CD14-positive monocyte (primary cell): ENCODE measurements around the gene TINAGL1. TPM values are rescaled to one million over a fixed set of nuclear protein-coding genes. Genes with fewer than 3 reads are reported as not detected.

Experiments
- DNase-seq, 3 donors: peaks; one replicate each; pipeline ENCODE4 v3.0.0-alpha.2; 2011 to 2022
- H2AFZ ChIP-seq: 2 replicates; pipeline ENCODE4 v1.6.0; 2012; ENCODE audit warnings: mild to moderate bottlenecking, low read depth, low read length, inconsistent platforms; ENCODE audit not compliant: insufficient read depth, poor library complexity, severe bottlenecking
- H3K27ac ChIP-seq, 2 donors: 1 replicate in 1 of 2; 2 replicates in 1 of 2; pipeline ENCODE4 v1.5.1; 2012 to 2013; ENCODE audit warnings: low read length in 2 of 2, control low read depth in 1 of 2, inconsistent platforms in 1 of 2, low read depth in 1 of 2, mild to moderate bottlenecking in 1 of 2
- H3K27me3 ChIP-seq, 2 donors: one replicate each; pipeline versions ENCODE4 v1.6.0 to v1.6.1; 2011 to 2013; ENCODE audit warnings: low read length in 2 of 2; ENCODE audit not compliant: control insufficient read depth in 2 of 2, insufficient read depth in 2 of 2
- H3K36me3 ChIP-seq, 2 donors: replicated peaks in 1 of 2; 1 replicate in 1 of 2; 2 replicates in 1 of 2; pipeline versions ENCODE4 v1.5.1 to v1.6.1; 2012 to 2013; ENCODE audit warnings: low read length in 2 of 2, control low read depth in 1 of 2, inconsistent platforms in 1 of 2, mild to moderate bottlenecking in 1 of 2; ENCODE audit not compliant: insufficient read depth in 2 of 2, control insufficient read depth in 1 of 2
- H3K4me1 ChIP-seq, 2 donors: 1 replicate in 1 of 2; 2 replicates in 1 of 2; pipeline versions ENCODE4 v1.5.1 to v1.6.1; 2012 to 2013; ENCODE audit warnings: low read length in 2 of 2, control low read depth in 1 of 2, inconsistent platforms in 1 of 2, mild to moderate bottlenecking in 1 of 2, moderate library complexity in 1 of 2; ENCODE audit not compliant: insufficient read depth in 2 of 2, control insufficient read depth in 1 of 2
- H3K4me2 ChIP-seq: replicated peaks from 2 replicates; pipeline ENCODE3; 2012; ENCODE audit warnings: low read length, moderate library complexity, mild to moderate bottlenecking; ENCODE audit not compliant: poor library complexity, severe bottlenecking; ENCODE audit errors: extremely low read depth
- H3K4me3 ChIP-seq, 3 experiments: fragments of 200-600 bp in 1 of 3; sonication (generic) in 1 of 3; replicated peaks in 1 of 3; 1 replicate in 2 of 3; 2 replicates in 1 of 3; pipeline ENCODE4 v1.5.1; 2011 to 2013; ENCODE audit warnings: low read length in 3 of 3, mild to moderate bottlenecking in 3 of 3, control low read depth in 2 of 3, low read depth in 2 of 3, inconsistent platforms in 1 of 3, moderate library complexity in 1 of 3
- H3K79me2 ChIP-seq: 2 replicates; pipeline ENCODE4 v1.6.0; 2012; ENCODE audit warnings: mild to moderate bottlenecking, control low read depth, inconsistent platforms, low read length, moderate library complexity; ENCODE audit not compliant: insufficient read depth
- H3K9ac ChIP-seq: 2 replicates; pipeline ENCODE4 v1.6.0; 2017; ENCODE audit warnings: low read length, mild to moderate bottlenecking; ENCODE audit not compliant: insufficient read depth, poor library complexity, severe bottlenecking
- H3K9me3 ChIP-seq, 2 donors: replicated peaks in 1 of 2; 1 replicate in 1 of 2; 2 replicates in 1 of 2; pipeline versions ENCODE4 v1.5.1 to v1.6.1; 2012 to 2013; ENCODE audit warnings: low read length in 2 of 2, control low read depth in 1 of 2; ENCODE audit not compliant: control insufficient read depth in 1 of 2, insufficient read depth in 1 of 2
- H4K20me1 ChIP-seq: 2 replicates; pipeline ENCODE4 v1.6.0; 2012; ENCODE audit warnings: mild to moderate bottlenecking, low read length, control low read depth, moderate library complexity; ENCODE audit not compliant: insufficient read depth
- H3K27ac Mint-ChIP-seq, 7 donors: one replicate each; pipeline ENCODE4 v1.8.0; 2020; ENCODE audit warnings: mild to moderate bottlenecking in 7 of 7, mixed read lengths in 7 of 7, moderate library complexity in 6 of 7, inconsistent platforms in 2 of 7
- H3K27me3 Mint-ChIP-seq, 3 donors: one replicate each; pipeline ENCODE4 v1.8.0; 2021 to 2022; ENCODE audit warnings: low read depth in 3 of 3, mild to moderate bottlenecking in 3 of 3, mixed read lengths in 3 of 3, moderate library complexity in 3 of 3, inconsistent platforms in 1 of 3
- H3K36me3 Mint-ChIP-seq, 2 donors: one replicate each; pipeline ENCODE4 v1.8.0; 2020; ENCODE audit warnings: mixed read lengths in 2 of 2, inconsistent platforms in 1 of 2, mild to moderate bottlenecking in 1 of 2
- H3K4me1 Mint-ChIP-seq: one replicate; pipeline ENCODE4 v1.8.0; 2020; ENCODE audit warnings: mild to moderate bottlenecking, mixed read lengths
- H3K4me3 Mint-ChIP-seq, 2 donors: one replicate each; pipeline ENCODE4 v1.8.0; 2020; ENCODE audit warnings: mild to moderate bottlenecking in 2 of 2, mixed read lengths in 2 of 2, moderate library complexity in 1 of 2
- H3K9me3 Mint-ChIP-seq, 7 donors: one replicate each; pipeline ENCODE4 v1.8.0; 2020 to 2022; ENCODE audit warnings: mixed read lengths in 7 of 7, mild to moderate bottlenecking in 6 of 7, moderate library complexity in 6 of 7, inconsistent platforms in 2 of 7
- WGBS: methylation state at CpG from one replicate; pipeline ENCODE4 v1.1.5; 2013; ENCODE audit warnings: missing lambda C conversion rate; ENCODE audit not compliant: insufficient coverage; 5-methylcytosine and 5-hydroxymethylcytosine counted together
- intact Hi-C, 2 donors: fragments of 100-400 bp; cut with micrococcal nuclease; formaldehyde crosslinking; loops; one replicate each; pipeline versions ENCODE4 v1.15.0 to v1.15.1; 2023
- polyA plus RNA-seq, 3 donors: library from polyadenylated mRNA; depleted of rRNA in 1 of 3; unstranded in 2 of 3; stranded (reverse) in 1 of 3; fragments of 300-500 nt in 2 of 3; fragments of >200 nt in 1 of 3; fragmentation: Illumina TruSeq in 2 of 3; gene quantifications; 1 replicate in 2 of 3; 2 replicates in 1 of 3; pipeline ENCODE4 v1.2.3, GENCODE V29; 2012 to 2021
- TF ChIP-seq, protein P1 (sequence below): fragments of 200-600 bp; IDR thresholded peaks from one replicate; pipeline ENCODE4 v1.8.0; 2022; ENCODE audit warnings: antibody characterized with exemption, mild to moderate bottlenecking

The TINAGL1 gene
- polyA plus RNA-seq, 3 donors: 0.07 TPM; not detected in 2

DNA sequence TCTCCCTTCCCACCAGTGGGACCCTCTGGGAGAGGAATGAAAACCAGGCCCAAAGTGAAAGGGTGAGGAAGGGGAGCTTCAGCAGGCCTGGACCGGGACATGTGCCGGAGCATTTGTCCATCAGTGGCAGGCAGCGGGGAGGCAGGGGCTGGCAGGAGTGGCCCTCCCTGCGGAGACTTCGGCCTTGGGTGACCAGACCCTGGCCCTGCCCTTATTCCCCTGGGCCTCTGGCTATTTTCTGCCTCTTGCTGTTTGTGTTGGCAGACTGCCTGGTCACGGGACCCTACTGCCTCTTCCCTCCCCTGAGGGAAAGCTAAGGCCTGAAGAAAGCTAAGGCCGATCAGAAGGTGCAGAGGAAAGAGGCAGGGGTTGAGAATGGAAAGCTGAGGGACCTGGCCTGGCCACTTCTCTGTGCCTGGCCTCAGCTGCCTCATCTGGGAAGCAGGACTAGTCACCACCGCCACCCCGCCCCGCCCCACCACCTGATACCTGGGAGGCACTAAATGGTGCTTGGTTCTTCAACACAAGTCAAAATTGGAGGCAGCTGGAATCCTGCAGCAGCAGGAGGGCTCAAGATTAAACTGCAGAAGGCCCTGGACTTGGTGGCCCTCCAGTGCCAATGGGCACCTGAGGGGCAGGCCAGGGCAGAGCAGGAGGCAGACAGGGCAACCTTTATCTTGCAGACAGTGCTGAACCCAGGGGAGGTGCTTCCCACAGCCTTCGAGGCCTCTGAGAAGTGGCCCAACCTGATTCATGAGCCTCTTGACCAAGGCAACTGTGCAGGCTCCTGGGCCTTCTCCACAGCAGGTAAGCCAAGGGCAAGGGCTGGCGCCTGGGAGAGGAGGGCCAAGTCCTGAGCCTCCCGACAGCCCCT, 7.9 kb downstream of the TINAGL1 start:
- no peaks in the 10 kb centered on the region for H3K79me2 ChIP-seq
- TF ChIP-seq, protein P1, sequence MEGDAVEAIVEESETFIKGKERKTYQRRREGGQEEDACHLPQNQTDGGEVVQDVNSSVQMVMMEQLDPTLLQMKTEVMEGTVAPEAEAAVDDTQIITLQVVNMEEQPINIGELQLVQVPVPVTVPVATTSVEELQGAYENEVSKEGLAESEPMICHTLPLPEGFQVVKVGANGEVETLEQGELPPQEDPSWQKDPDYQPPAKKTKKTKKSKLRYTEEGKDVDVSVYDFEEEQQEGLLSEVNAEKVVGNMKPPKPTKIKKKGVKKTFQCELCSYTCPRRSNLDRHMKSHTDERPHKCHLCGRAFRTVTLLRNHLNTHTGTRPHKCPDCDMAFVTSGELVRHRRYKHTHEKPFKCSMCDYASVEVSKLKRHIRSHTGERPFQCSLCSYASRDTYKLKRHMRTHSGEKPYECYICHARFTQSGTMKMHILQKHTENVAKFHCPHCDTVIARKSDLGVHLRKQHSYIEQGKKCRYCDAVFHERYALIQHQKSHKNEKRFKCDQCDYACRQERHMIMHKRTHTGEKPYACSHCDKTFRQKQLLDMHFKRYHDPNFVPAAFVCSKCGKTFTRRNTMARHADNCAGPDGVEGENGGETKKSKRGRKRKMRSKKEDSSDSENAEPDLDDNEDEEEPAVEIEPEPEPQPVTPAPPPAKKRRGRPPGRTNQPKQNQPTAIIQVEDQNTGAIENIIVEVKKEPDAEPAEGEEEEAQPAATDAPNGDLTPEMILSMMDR: no peak
- 90% methylated on average over 10 of the region's 13 CpGs for WGBS
- H3K36me3 ChIP-seq: no peaks in the 10 kb centered on the region
- no peak overlapping the region for H3K27ac ChIP-seq
- H3K9me3 ChIP-seq: no peaks in the 10 kb centered on the region
- no peak overlapping the region for H3K27ac Mint-ChIP-seq
- peaks cover 0 to 12% of the 10 kb centered on the region in 2 donors for H3K27me3 ChIP-seq
- H3K4me2 ChIP-seq: no peak overlapping the region
- no peak overlapping the region for H3K9ac ChIP-seq
- no peak overlapping the region for H3K4me3 Mint-ChIP-seq
- H3K4me1 Mint-ChIP-seq: peaks cover 7% of the 10 kb centered on the region
- no peaks in the 10 kb centered on the region for H3K36me3 Mint-ChIP-seq
- no peak overlapping the region for H2AFZ ChIP-seq
- H3K27me3 Mint-ChIP-seq: peaks cover 11 to 19% (median 12%) of the 10 kb centered on the region in 3 donors
- DNase-seq: no peak
- intact Hi-C loops: no loop called here
- no peaks in the 10 kb centered on the region for H4K20me1 ChIP-seq
- no peak overlapping the region for H3K4me3 ChIP-seq
- H3K4me1 ChIP-seq: peaks cover 0 to 9% of the 10 kb centered on the region in 2 donors
- H3K9me3 Mint-ChIP-seq: peaks cover 0 to 2% (median 0%) of the 10 kb centered on the region in 7 donors

DNA sequence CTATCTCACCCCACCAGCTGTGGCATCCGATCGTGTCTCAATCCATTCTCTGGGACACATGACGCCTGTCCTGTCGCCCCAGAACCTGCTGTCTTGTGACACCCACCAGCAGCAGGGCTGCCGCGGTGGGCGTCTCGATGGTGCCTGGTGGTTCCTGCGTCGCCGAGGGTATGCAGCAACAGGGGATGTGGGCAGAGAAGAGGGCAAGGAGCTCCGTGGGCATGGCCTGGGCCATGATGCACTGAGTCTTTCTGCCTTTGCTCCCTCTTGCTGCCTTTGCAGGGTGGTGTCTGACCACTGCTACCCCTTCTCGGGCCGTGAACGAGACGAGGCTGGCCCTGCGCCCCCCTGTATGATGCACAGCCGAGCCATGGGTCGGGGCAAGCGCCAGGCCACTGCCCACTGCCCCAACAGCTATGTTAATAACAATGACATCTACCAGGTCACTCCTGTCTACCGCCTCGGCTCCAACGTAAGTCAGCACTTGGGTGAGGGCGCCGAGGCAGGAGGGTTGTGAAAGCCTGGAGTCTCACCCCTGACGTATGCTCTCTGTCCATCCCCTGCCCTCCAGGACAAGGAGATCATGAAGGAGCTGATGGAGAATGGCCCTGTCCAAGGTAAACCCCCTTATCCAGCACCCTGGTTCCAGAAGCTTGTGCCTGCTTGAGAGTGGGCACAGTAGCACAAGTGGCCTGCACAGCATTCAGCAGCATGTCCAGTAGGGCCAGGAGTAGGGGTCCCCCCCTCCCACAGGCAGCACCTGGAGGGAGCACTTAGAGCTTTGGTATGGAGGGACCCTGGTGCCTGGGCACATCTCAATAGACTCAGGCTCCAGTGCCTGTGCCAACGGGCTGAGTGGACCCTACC, 8.8 kb downstream of the TINAGL1 start:
- Histone ChIP-seq H3K9ac (no peak overlapping the region), H3K27me3 (peaks cover 0 to 18% of the 10 kb centered on the region in 2 donors), H3K9me3 (no peaks in the 10 kb centered on the region), H3K4me3 (no peak overlapping the region), H3K36me3 (no peaks in the 10 kb centered on the region), H3K4me1 (peaks cover 0 to 9% of the 10 kb centered on the region in 2 donors), H4K20me1 (no peaks in the 10 kb centered on the region), H3K27ac (no peak overlapping the region), H3K4me2 (no peak overlapping the region), H2AFZ (no peak overlapping the region), H3K79me2 (no peaks in the 10 kb centered on the region)
- DNase-seq: no peak
- Mint-ChIP-seq H3K4me1 (peaks cover 10% of the 10 kb centered on the region), H3K9me3 (peaks cover 0 to 4% (median 0%) of the 10 kb centered on the region in 7 donors), H3K4me3 (no peak overlapping the region), H3K36me3 (no peaks in the 10 kb centered on the region), H3K27me3 (peaks cover 16 to 28% (median 20%) of the 10 kb centered on the region in 3 donors), H3K27ac (no peak overlapping the region)
- intact Hi-C loops: no loop called here
- WGBS: 90% methylated on average over 19 of the region's 27 CpGs
- TF ChIP-seq, protein P1: no peak
